Right lobe of liver (tissue), 6 donors: Measurements from ENCODE around the gene DCDC1. TPM values are rescaled to one million over a fixed set of nuclear protein-coding genes. Genes with fewer than 3 reads are reported as not detected.

Experiments
- ATAC-seq, 4 donors: fragments of 200-7000 bp; cut with Tn5 transposase; one replicate each; pipeline ENCODE4 v1.9.1; 2020; ENCODE audit warnings: mild to moderate bottlenecking in 4 of 4, moderate library complexity in 4 of 4
- DNase-seq, 3 donors: peaks; one replicate each; pipeline ENCODE4 v3.0.0-alpha.2; 2020
- H3K27ac ChIP-seq, 3 donors: fragments of 200-600 bp; one replicate each; pipeline ENCODE4 v1.8.0; 2022
- H3K27me3 ChIP-seq, 2 donors: fragments of 200-600 bp; one replicate each; pipeline ENCODE4 v1.8.0; 2022
- H3K36me3 ChIP-seq, 4 donors: fragments of 200-600 bp; sonication (generic) in 1 of 4; one replicate each; pipeline versions ENCODE4 v1.5.1 to v1.8.0; 2017 to 2022; ENCODE audit warnings: control low read depth in 1 of 4
- H3K4me1 ChIP-seq, 4 donors: fragments of 200-600 bp; sonication (generic) in 1 of 4; one replicate each; pipeline versions ENCODE4 v1.5.1 to v1.8.0; 2017 to 2022; ENCODE audit warnings: control low read depth in 1 of 4
- H3K4me3 ChIP-seq, 3 donors: fragments of 200-600 bp; one replicate each; pipeline ENCODE4 v1.8.0; 2022
- H3K9me3 ChIP-seq, 4 donors: fragments of 200-600 bp; sonication (generic) in 1 of 4; one replicate each; pipeline versions ENCODE4 v1.5.1 to v1.8.0; 2017 to 2022; ENCODE audit warnings: control low read depth in 1 of 4
- POLR2A ChIP-seq: fragments of 450-650 bp; IDR thresholded peaks from one replicate; pipeline ENCODE4 v1.6.1; 2017; ENCODE audit warnings: antibody characterized with exemption, mild to moderate bottlenecking
- WGBS: methylation state at CpG from one replicate; pipeline ENCODE4 v1.1.6; 2018; ENCODE audit warnings: low coverage, low lambda C conversion rate; ENCODE audit not compliant: insufficient coverage; ENCODE audit errors: missing lambda C conversion rate; 5-methylcytosine and 5-hydroxymethylcytosine counted together
- intact Hi-C, 2 donors: fragments of 100-400 bp; cut with DNase I; formaldehyde crosslinking; loops; one replicate each; pipeline versions ENCODE4 v1.11.2 to v1.14.1; 2022
- total RNA-seq, 6 experiments: library from RNA; depleted of rRNA in 2 of 6; stranded (reverse); fragments of >200 nt in 2 of 6; fragmentation: NEBNext Ultra II Directional in 3 of 6; extraction: Animal tissue kit (Norgen Biotek cat#: 25700) in 3 of 6; gene quantifications; one replicate each; pipeline versions ENCODE4 v1.1.0 to v1.2.4, GENCODE V29; 2016 to 2023
- TF ChIP-seq, protein P1 (sequence below), 4 donors: fragments of 200-600 bp in 3 of 4; fragments of 450-650 bp in 1 of 4; IDR thresholded peaks; one replicate each; pipeline versions ENCODE4 v1.5.1 to v1.8.0; 2016 to 2022; ENCODE audit warnings: antibody characterized with exemption in 4 of 4, mild to moderate bottlenecking in 2 of 4
- donor health status: DM: no; HTN: yes; CAD: no.
- donor health status: DM: no; HTN: no; CAD: no.
- donor health status: DM: no; HTN: no; CAD: no.
- donor health status: DM: no; HTN: yes; CAD: no.
- donor health status: DM: no; HTN: yes; CAD: no.

DCDC1 gene
- total RNA-seq, 6 experiments from 2014 or later: 1.9 to 4.8 (median 2.6) TPM

DNA sequence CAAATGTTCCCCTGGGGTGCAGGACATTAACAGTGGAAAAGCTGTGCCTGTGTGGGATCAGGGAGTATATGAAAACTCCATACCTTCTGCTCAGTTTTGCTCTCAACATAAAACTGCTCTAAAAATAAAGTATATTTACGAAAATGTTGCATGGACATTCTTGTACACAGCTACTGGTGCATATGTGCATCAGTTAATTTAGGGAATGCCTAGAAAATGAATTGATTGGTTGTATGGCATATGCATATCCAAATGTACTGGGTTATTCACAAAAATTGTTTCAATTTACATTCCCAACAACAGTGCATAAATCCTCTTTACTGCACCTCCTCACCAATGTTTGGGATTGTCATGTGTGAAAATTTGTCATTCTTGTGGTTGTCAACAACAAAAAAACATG, 532.3 kb downstream of the DCDC1 start:
- no peaks in the 10 kb centered on the region for H3K36me3 ChIP-seq
- H3K27me3 ChIP-seq: no peaks in the 10 kb centered on the region
- 67% methylated on average over 1 of the region's 1 CpG for WGBS
- H3K4me3 ChIP-seq: no peak overlapping the region
- no peak overlapping the region for H3K27ac ChIP-seq
- no peak for TF ChIP-seq POLR2A
- TF ChIP-seq, protein P1, sequence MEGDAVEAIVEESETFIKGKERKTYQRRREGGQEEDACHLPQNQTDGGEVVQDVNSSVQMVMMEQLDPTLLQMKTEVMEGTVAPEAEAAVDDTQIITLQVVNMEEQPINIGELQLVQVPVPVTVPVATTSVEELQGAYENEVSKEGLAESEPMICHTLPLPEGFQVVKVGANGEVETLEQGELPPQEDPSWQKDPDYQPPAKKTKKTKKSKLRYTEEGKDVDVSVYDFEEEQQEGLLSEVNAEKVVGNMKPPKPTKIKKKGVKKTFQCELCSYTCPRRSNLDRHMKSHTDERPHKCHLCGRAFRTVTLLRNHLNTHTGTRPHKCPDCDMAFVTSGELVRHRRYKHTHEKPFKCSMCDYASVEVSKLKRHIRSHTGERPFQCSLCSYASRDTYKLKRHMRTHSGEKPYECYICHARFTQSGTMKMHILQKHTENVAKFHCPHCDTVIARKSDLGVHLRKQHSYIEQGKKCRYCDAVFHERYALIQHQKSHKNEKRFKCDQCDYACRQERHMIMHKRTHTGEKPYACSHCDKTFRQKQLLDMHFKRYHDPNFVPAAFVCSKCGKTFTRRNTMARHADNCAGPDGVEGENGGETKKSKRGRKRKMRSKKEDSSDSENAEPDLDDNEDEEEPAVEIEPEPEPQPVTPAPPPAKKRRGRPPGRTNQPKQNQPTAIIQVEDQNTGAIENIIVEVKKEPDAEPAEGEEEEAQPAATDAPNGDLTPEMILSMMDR (IDR thresholded peaks at IDR 0.05): no peak
- no peak for ATAC-seq
- intact Hi-C loops: no loop called here
- no peak for DNase-seq
- H3K9me3 ChIP-seq: no peaks in the 10 kb centered on the region
- no peaks in the 10 kb centered on the region for H3K4me1 ChIP-seq

DNA sequence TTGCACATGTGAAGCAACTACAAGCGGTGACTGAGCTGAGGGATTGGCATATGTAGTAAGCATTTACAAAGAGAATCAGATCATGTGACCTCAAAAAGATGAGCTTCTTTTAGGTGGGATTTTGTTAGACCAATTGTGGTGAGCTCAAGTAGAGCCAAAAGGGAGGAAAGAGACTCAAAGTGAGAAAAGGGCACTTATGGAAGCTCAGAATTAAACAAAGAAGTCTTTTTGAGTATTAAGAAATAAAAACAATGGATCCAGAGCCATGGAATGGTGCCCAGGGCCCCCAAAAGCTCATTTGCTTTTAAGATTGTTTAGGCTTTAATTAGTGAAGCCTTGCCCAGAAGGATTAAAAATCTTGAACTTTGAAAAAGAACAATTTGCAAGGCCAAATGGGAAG, 536.7 kb downstream of the DCDC1 start:
- 33% methylated on average over 1 of the region's 1 CpG for WGBS
- TF ChIP-seq, protein P1 (IDR thresholded peaks at IDR 0.05): no peak
- no peak for TF ChIP-seq POLR2A
- Histone ChIP-seq H3K9me3 (no peaks in the 10 kb centered on the region), H3K27me3 (no peaks in the 10 kb centered on the region), H3K36me3 (no peaks in the 10 kb centered on the region), H3K27ac (no peak overlapping the region), H3K4me3 (no peak overlapping the region), H3K4me1 (no peaks in the 10 kb centered on the region)
- ATAC-seq (no peak), DNase-seq (no peak)
- intact Hi-C loops: no loop called here

DNA sequence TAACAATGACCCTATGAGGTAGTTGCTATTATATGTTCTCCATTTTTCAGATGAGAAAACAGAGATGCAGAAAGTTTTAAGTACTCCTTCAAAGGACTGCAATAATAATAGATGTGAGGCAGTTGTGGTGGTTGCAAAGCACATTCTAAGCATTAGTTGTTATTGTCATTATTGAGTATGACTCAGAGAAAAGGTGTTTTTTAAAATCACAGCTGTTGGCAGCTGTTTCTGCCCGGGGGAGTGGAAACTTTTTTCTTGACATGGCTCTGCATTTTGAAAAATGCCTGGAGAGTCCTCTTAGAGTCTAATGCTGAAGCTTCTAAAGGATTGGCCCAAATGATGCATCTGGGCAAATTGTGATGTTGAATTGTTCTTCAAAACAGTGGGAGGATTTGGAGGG, 538.9 kb downstream of the DCDC1 start:
- no peaks in the 10 kb centered on the region for H3K36me3 ChIP-seq
- no peak overlapping the region for H3K4me3 ChIP-seq
- no peak for ATAC-seq
- H3K27me3 ChIP-seq: no peaks in the 10 kb centered on the region
- intact Hi-C loops: no loop called here
- DNase-seq: no peak
- 71% methylated on average over 1 of the region's 1 CpG for WGBS
- peaks cover 0 to 6% (median 0%) of the 10 kb centered on the region in 4 donors for H3K4me1 ChIP-seq
- no peaks in the 10 kb centered on the region for H3K9me3 ChIP-seq
- no peak overlapping the region for H3K27ac ChIP-seq
- no peak for TF ChIP-seq POLR2A
- TF ChIP-seq, protein P1 (IDR thresholded peaks at IDR 0.05): no peak

DNA sequence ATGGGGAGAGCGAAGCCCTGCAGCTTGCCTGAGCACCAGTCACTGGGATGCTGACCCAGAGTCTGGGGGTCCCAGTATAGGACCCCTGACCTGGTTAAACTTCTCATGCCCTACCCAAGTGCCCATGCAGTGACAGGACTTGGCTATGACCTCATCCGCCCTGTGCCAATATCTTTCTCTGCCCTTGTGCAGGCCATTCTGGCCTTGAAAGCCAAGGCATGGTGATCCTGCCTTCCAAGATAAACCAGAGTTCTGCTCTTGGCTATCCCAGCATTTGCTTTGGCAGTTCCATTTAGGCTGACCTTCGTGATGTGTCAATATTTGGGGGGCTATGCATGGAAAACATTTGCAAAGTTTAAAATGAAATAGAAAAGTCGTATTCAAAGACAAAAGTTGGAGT, 542.6 kb downstream of the DCDC1 start:
- no peaks in the 10 kb centered on the region for H3K27me3 ChIP-seq
- DNase-seq (no peak), ATAC-seq (peak in 3 of 4 donors; percentile 18 to 77 (median 73))
- H3K4me1 ChIP-seq: peaks cover 0 to 6% (median 0%) of the 10 kb centered on the region in 4 donors
- 45% methylated on average over 4 of the region's 4 CpGs for WGBS
- no peak overlapping the region for H3K27ac ChIP-seq
- intact Hi-C loops: no loop called here
- no peak overlapping the region for H3K4me3 ChIP-seq
- H3K36me3 ChIP-seq: no peaks in the 10 kb centered on the region
- no peak for TF ChIP-seq POLR2A
- TF ChIP-seq, protein P1 (IDR thresholded peaks at IDR 0.05): no peak
- H3K9me3 ChIP-seq: no peaks in the 10 kb centered on the region

DNA sequence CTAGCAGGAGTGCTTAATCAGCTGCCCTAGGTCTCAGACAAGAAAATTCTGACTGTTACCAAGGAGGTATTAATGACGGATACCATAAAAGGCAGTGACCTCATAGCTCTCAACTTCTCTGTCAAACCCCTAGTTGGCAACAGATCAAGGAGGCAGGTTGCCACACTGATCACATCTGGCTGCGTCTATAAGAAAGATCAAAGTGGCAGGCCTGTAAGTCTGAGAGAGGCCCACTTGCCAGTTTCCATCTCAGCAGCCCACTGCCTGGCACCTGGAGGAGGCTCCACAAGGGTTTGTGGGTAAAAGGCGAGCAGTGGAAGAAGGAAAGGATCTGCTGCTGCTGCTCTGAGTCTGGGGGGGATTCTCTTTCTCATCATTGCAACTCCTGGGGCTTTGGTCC, 543.8 kb downstream of the DCDC1 start:
- no peaks in the 10 kb centered on the region for H3K36me3 ChIP-seq
- no peak for ATAC-seq
- TF ChIP-seq POLR2A: no peak
- TF ChIP-seq, protein P1 (IDR thresholded peaks at IDR 0.05): no peak
- intact Hi-C loops: no loop called here
- no peak for DNase-seq
- no peak overlapping the region for H3K27ac ChIP-seq
- no peaks in the 10 kb centered on the region for H3K27me3 ChIP-seq
- no CpG with 5 or more reads among the region's 3 CpGs for WGBS
- H3K9me3 ChIP-seq: no peaks in the 10 kb centered on the region
- no peak overlapping the region for H3K4me3 ChIP-seq
- peaks cover 0 to 6% (median 0%) of the 10 kb centered on the region in 4 donors for H3K4me1 ChIP-seq
